ENCODE measurements around the gene TRIO.

The TRIO gene

GRCh38 chr5:14355391-14355790 lies 212.2 kb downstream of the TRIO start:
- H3K36me3 ChIP-seq (ENCODE audit: insufficient read depth, low read length), result peaks cover 8% of the 10 kb centered on the region; the same call in 1 of the 2 replicates
- H3K9me3 ChIP-seq (ENCODE audit: control insufficient read depth, insufficient read depth, low read length), result no peaks in the 10 kb centered on the region
- peaks cover 13% of the 10 kb centered on the region for H3K4me1 ChIP-seq (ENCODE audit: insufficient read depth, low read length)
- no peak overlapping the region for H3K9ac ChIP-seq (ENCODE audit: low read depth, low read length)

GRCh38 chr5:14356305-14356704 lies 213.2 kb downstream of the TRIO start:
- Histone ChIP-seq H3K9ac (ENCODE audit: low read depth, low read length) (no peak overlapping the region), H3K4me1 (ENCODE audit: insufficient read depth, low read length) (peaks cover 13% of the 10 kb centered on the region), H3K36me3 (ENCODE audit: insufficient read depth, low read length) (peaks cover 13% of the 10 kb centered on the region; the same call in 1 of the 2 replicates), H3K9me3 (ENCODE audit: control insufficient read depth, insufficient read depth, low read length) (no peaks in the 10 kb centered on the region)

GRCh38 chr5:14357441-14357840 lies 214.3 kb downstream of the TRIO start:
- Histone ChIP-seq H3K9me3 (ENCODE audit: control insufficient read depth, insufficient read depth, low read length) (no peaks in the 10 kb centered on the region), H3K9ac (ENCODE audit: low read depth, low read length) (no peak overlapping the region), H3K4me1 (ENCODE audit: insufficient read depth, low read length) (peaks cover 13% of the 10 kb centered on the region), H3K36me3 (ENCODE audit: insufficient read depth, low read length) (peaks cover 13% of the 10 kb centered on the region; the same call in 1 of the 2 replicates)

GRCh38 chr5:14357851-14358250 lies 214.7 kb downstream of the TRIO start:
- Histone ChIP-seq H3K9ac (ENCODE audit: low read depth, low read length) (no peak overlapping the region), H3K36me3 (ENCODE audit: insufficient read depth, low read length) (peaks cover 13% of the 10 kb centered on the region; the same call in 1 of the 2 replicates), H3K9me3 (ENCODE audit: control insufficient read depth, insufficient read depth, low read length) (no peaks in the 10 kb centered on the region), H3K4me1 (ENCODE audit: insufficient read depth, low read length) (peaks cover 13% of the 10 kb centered on the region)

- Histone ChIP-seq H3K4me1 (ENCODE audit: insufficient read depth, low read length) (peaks cover 13% of the 10 kb centered on the region), H3K9me3 (ENCODE audit: control insufficient read depth, insufficient read depth, low read length) (no peaks in the 10 kb centered on the region), H3K9ac (ENCODE audit: low read depth, low read length) (no peak overlapping the region), H3K36me3 (ENCODE audit: insufficient read depth, low read length) (peaks cover 13% of the 10 kb centered on the region; the same call in 1 of the 2 replicates)
Observed at GRCh38 chr5:14358536-14358935, 215.4 kb downstream of the TRIO start.

GRCh38 chr5:14359069-14360043 lies 216.2 kb downstream of the TRIO start:
- no peaks in the 10 kb centered on the region for H3K9me3 ChIP-seq (ENCODE audit: control insufficient read depth, insufficient read depth, low read length)
- H3K4me1 ChIP-seq (ENCODE audit: insufficient read depth, low read length), result peaks cover 13% of the 10 kb centered on the region
- H3K9ac ChIP-seq (ENCODE audit: low read depth, low read length), result no peak overlapping the region
- peaks cover 12% of the 10 kb centered on the region; the same call in 1 of the 2 replicates for H3K36me3 ChIP-seq (ENCODE audit: insufficient read depth, low read length)

GRCh38 chr5:14362491-14362890 lies 219.3 kb downstream of the TRIO start:
- Histone ChIP-seq H3K9me3 (ENCODE audit: control insufficient read depth, insufficient read depth, low read length) (no peaks in the 10 kb centered on the region), H3K36me3 (ENCODE audit: insufficient read depth, low read length) (peaks cover 26% of the 10 kb centered on the region), H3K9ac (ENCODE audit: low read depth, low read length) (no peak overlapping the region), H3K4me1 (ENCODE audit: insufficient read depth, low read length) (no peaks in the 10 kb centered on the region; the same call in 1 of the 2 replicates)

- Histone ChIP-seq H3K36me3 (ENCODE audit: insufficient read depth, low read length) (peaks cover 40% of the 10 kb centered on the region), H3K9me3 (ENCODE audit: control insufficient read depth, insufficient read depth, low read length) (no peaks in the 10 kb centered on the region), H3K4me1 (ENCODE audit: insufficient read depth, low read length) (no peaks in the 10 kb centered on the region), H3K9ac (ENCODE audit: low read depth, low read length) (no peak overlapping the region)
Observed at GRCh38 chr5:14364096-14364495, 221.0 kb downstream of the TRIO start.

GRCh38 chr5:14364576-14365472 lies 221.7 kb downstream of the TRIO start:
- Histone ChIP-seq H3K36me3 (ENCODE audit: insufficient read depth, low read length) (peaks cover 40% of the 10 kb centered on the region), H3K4me1 (ENCODE audit: insufficient read depth, low read length) (no peaks in the 10 kb centered on the region), H3K9ac (ENCODE audit: low read depth, low read length) (no peak overlapping the region), H3K9me3 (ENCODE audit: control insufficient read depth, insufficient read depth, low read length) (no peaks in the 10 kb centered on the region)

- H3K9ac ChIP-seq (ENCODE audit: low read depth, low read length), result no peak overlapping the region
- no peaks in the 10 kb centered on the region for H3K9me3 ChIP-seq (ENCODE audit: control insufficient read depth, insufficient read depth, low read length)
- peaks cover 34% of the 10 kb centered on the region for H3K36me3 ChIP-seq (ENCODE audit: insufficient read depth, low read length)
- no peaks in the 10 kb centered on the region for H3K4me1 ChIP-seq (ENCODE audit: insufficient read depth, low read length)
Observed at GRCh38 chr5:14365831-14366430, 222.8 kb downstream of the TRIO start.

GRCh38 chr5:14366763-14367162 lies 223.6 kb downstream of the TRIO start:
- Histone ChIP-seq H3K4me1 (ENCODE audit: insufficient read depth, low read length) (no peaks in the 10 kb centered on the region), H3K36me3 (ENCODE audit: insufficient read depth, low read length) (peaks cover 34% of the 10 kb centered on the region), H3K9me3 (ENCODE audit: control insufficient read depth, insufficient read depth, low read length) (no peaks in the 10 kb centered on the region), H3K9ac (ENCODE audit: low read depth, low read length) (no peak overlapping the region)

GRCh38 chr5:14367364-14367763 lies 224.2 kb downstream of the TRIO start:
- no peaks in the 10 kb centered on the region for H3K9me3 ChIP-seq (ENCODE audit: control insufficient read depth, insufficient read depth, low read length)
- H3K9ac ChIP-seq (ENCODE audit: low read depth, low read length), result no peak overlapping the region
- no peaks in the 10 kb centered on the region for H3K4me1 ChIP-seq (ENCODE audit: insufficient read depth, low read length)
- peaks cover 34% of the 10 kb centered on the region for H3K36me3 ChIP-seq (ENCODE audit: insufficient read depth, low read length)

GRCh38 chr5:14369780-14370179 lies 226.6 kb downstream of the TRIO start:
- H3K36me3 ChIP-seq (ENCODE audit: insufficient read depth, low read length), result peaks cover 34% of the 10 kb centered on the region

GRCh38 chr5:14370386-14370785 lies 227.2 kb downstream of the TRIO start:
- peaks cover 35% of the 10 kb centered on the region for H3K36me3 ChIP-seq (ENCODE audit: insufficient read depth, low read length)
- H3K9ac ChIP-seq (ENCODE audit: low read depth, low read length), result no peak overlapping the region
- H3K9me3 ChIP-seq (ENCODE audit: control insufficient read depth, insufficient read depth, low read length), result no peaks in the 10 kb centered on the region
- H3K4me1 ChIP-seq (ENCODE audit: insufficient read depth, low read length), result no peaks in the 10 kb centered on the region

More at GRCh38 chr5:14369780-14370179, 226.6 kb downstream of the TRIO start:
- H3K4me1 ChIP-seq (ENCODE audit: insufficient read depth, low read length), result no peaks in the 10 kb centered on the region
- H3K9me3 ChIP-seq (ENCODE audit: control insufficient read depth, insufficient read depth, low read length), result no peaks in the 10 kb centered on the region
- no peak overlapping the region for H3K9ac ChIP-seq (ENCODE audit: low read depth, low read length)
